H1 (cell line): ENCODE data around the gene COX10. TPM values are rescaled to one million over a fixed set of nuclear protein-coding genes. Genes with fewer than 3 reads are reported as not detected.
"Not testable (repeated sequence)": the region's sequence is repeated elsewhere in the genome, so short reads cannot be mapped to it uniquely, and the experiment has no call there.

Experiments
- CTCF ChIA-PET: fragments of 300-600 bp; sonication (Branson Sonifier 250); formaldehyde crosslinking; loops from one replicate; lab custom pipeline; 2021; ENCODE audit not compliant: partially characterized antibody; lab: Charles Lee
- POLR2A ChIA-PET: fragments of 300-600 bp; sonication (Branson Sonifier 250); formaldehyde crosslinking; loops from one replicate; lab custom pipeline; 2021; ENCODE audit warnings: inconsistent platforms; ENCODE audit not compliant: partially characterized antibody; lab: Charles Lee
- DNase-seq, 2 experiments: peaks; one replicate each; pipeline versions ENCODE4 v3.0.0 to v3.0.0-alpha.2; 2010 to 2022; ENCODE audit warnings: low spot score in 2 of 2, low read depth in 1 of 2, mixed read lengths in 1 of 2
- FAIRE-seq: peaks from 2 replicates; lab custom pipeline; 2011; peaks lifted over from hg19 to GRCh38; lab: Jason Lieb, UNC
- H2AFZ ChIP-seq: 2 replicates; pipeline ENCODE4 v1.8.1; 2012; ENCODE audit warnings: low read length, inconsistent platforms
- H2AK5ac ChIP-seq: 2 replicates; pipeline ENCODE4 v1.6.1; 2013; ENCODE audit warnings: low read depth, low read length
- H2BK120ac ChIP-seq: replicated peaks from 2 replicates; pipeline ENCODE3; 2013; ENCODE audit warnings: low read depth, low read length, inconsistent platforms
- H2BK12ac ChIP-seq: 2 replicates; pipeline ENCODE4 v1.6.1; 2013; ENCODE audit warnings: low read depth, low read length
- H2BK15ac ChIP-seq: 2 replicates; pipeline ENCODE4 v1.6.1; 2013; ENCODE audit warnings: low read length
- H2BK20ac ChIP-seq: 2 replicates; pipeline ENCODE4 v1.6.1; 2013; ENCODE audit warnings: low read length
- H2BK5ac ChIP-seq: 2 replicates; pipeline ENCODE4 v1.6.1; 2013; ENCODE audit warnings: low read depth, low read length
- H3K14ac ChIP-seq: 2 replicates; pipeline ENCODE4 v1.6.1; 2013; ENCODE audit warnings: inconsistent platforms; ENCODE audit not compliant: insufficient read length
- H3K18ac ChIP-seq: 2 replicates; pipeline ENCODE4 v1.6.1; 2013; ENCODE audit warnings: low read length; ENCODE audit errors: extremely low read depth
- H3K23ac ChIP-seq: 2 replicates; pipeline ENCODE4 v1.6.1; 2013; ENCODE audit warnings: inconsistent platforms; ENCODE audit not compliant: insufficient read length
- H3K23me2 ChIP-seq: 2 replicates; pipeline ENCODE4 v1.6.1; 2013; ENCODE audit warnings: low read depth, low read length
- H3K27ac ChIP-seq: 2 replicates; pipeline ENCODE4 v1.6.1; 2011; ENCODE audit warnings: low read depth, low read length, inconsistent platforms
- H3K27me3 ChIP-seq, 4 experiments: replicated peaks in 1 of 4; 1 replicate in 1 of 4; 2 replicates in 3 of 4; pipeline versions ENCODE4 v1.6.1 to v1.8.1; 2011 to 2013; ENCODE audit warnings: low read length in 3 of 4, mild to moderate bottlenecking in 3 of 4, inconsistent platforms in 2 of 4, mixed read lengths in 2 of 4, moderate library complexity in 1 of 4; ENCODE audit not compliant: control insufficient read depth in 3 of 4, insufficient read depth in 3 of 4; ENCODE audit errors: extremely low read depth in 1 of 4
- H3K36me3 ChIP-seq, 4 experiments: 2 replicates each; pipeline versions ENCODE4 v1.6.1 to v1.8.1; 2011 to 2013; ENCODE audit warnings: mild to moderate bottlenecking in 4 of 4, low read length in 3 of 4, moderate library complexity in 2 of 4, control low read depth in 1 of 4, inconsistent platforms in 1 of 4; ENCODE audit not compliant: insufficient read depth in 4 of 4, control insufficient read depth in 2 of 4
- H3K4ac ChIP-seq: replicated peaks from 2 replicates; pipeline ENCODE3; 2013; ENCODE audit warnings: low read length, low read depth, mixed read lengths, inconsistent platforms; ENCODE audit not compliant: insufficient read length
- H3K4me1 ChIP-seq, 4 experiments: replicated peaks in 1 of 4; 1 replicate in 1 of 4; 2 replicates in 3 of 4; pipeline versions ENCODE4 v1.6.1 to v1.8.1; 2011 to 2013; ENCODE audit warnings: low read length in 3 of 4, inconsistent platforms in 2 of 4, mixed read lengths in 1 of 4; ENCODE audit not compliant: insufficient read depth in 4 of 4, control insufficient read depth in 3 of 4
- H3K4me2 ChIP-seq, 2 experiments: 2 replicates each; pipeline versions ENCODE4 v1.6.1 to v1.8.1; 2011 to 2013; ENCODE audit warnings: low read depth in 2 of 2, low read length in 2 of 2, control low read depth in 1 of 2, inconsistent platforms in 1 of 2, mild to moderate bottlenecking in 1 of 2; ENCODE audit not compliant: insufficient read depth in 1 of 2
- H3K4me3 ChIP-seq, 4 experiments: fragments of 200-600, 300-600 bp in 1 of 4; sonication (generic), shearing (Covaris generic), sonication (Bioruptor Twin) in 1 of 4; 2 replicates each; pipeline versions ENCODE4 v1.5.1 to v1.8.1; 2011 to 2016; ENCODE audit warnings: low read length in 4 of 4, low read depth in 3 of 4, control low read depth in 2 of 4, inconsistent platforms in 2 of 4, mild to moderate bottlenecking in 2 of 4, mixed read lengths in 1 of 4, moderate library complexity in 1 of 4; ENCODE audit not compliant: insufficient read depth in 2 of 4; ENCODE audit errors: extremely low read depth in 1 of 4
- H3K56ac ChIP-seq: replicated peaks from 2 replicates; pipeline ENCODE3; 2013; ENCODE audit warnings: low read depth, mild to moderate bottlenecking, mixed read lengths, low read length, inconsistent platforms; ENCODE audit not compliant: insufficient read length
- H3K79me1 ChIP-seq: 2 replicates; pipeline ENCODE4 v1.6.1; 2013; ENCODE audit warnings: low read depth, low read length, control low read depth
- H3K79me2 ChIP-seq, 2 experiments: 2 replicates each; pipeline versions ENCODE4 v1.6.1 to v1.8.1; 2012 to 2013; ENCODE audit warnings: low read length in 2 of 2, mild to moderate bottlenecking in 2 of 2, inconsistent platforms in 1 of 2; ENCODE audit not compliant: insufficient read depth in 2 of 2, control insufficient read depth in 1 of 2
- H3K9ac ChIP-seq, 4 experiments: replicated peaks in 1 of 4; 1 replicate in 1 of 4; 2 replicates in 3 of 4; pipeline versions ENCODE4 v1.6.1 to v1.8.1; 2011 to 2013; ENCODE audit warnings: low read depth in 3 of 4, low read length in 3 of 4, control low read depth in 2 of 4, mild to moderate bottlenecking in 2 of 4, moderate library complexity in 2 of 4, inconsistent platforms in 1 of 4; ENCODE audit errors: extremely low read depth in 1 of 4
- H3K9me3 ChIP-seq, 2 experiments: 2 replicates each; pipeline versions ENCODE4 v1.6.1 to v1.8.1; 2012 to 2013; ENCODE audit warnings: mild to moderate bottlenecking in 2 of 2, moderate library complexity in 2 of 2, control low read depth in 1 of 2, inconsistent platforms in 1 of 2, low read depth in 1 of 2, low read length in 1 of 2, mixed read lengths in 1 of 2; ENCODE audit not compliant: insufficient read depth in 2 of 2
- H4K20me1 ChIP-seq, 2 experiments: replicated peaks in 1 of 2; 2 replicates each; pipeline versions ENCODE3 to v1.8.1; 2011 to 2013; ENCODE audit warnings: inconsistent platforms in 2 of 2, low read length in 2 of 2, mild to moderate bottlenecking in 1 of 2; ENCODE audit not compliant: insufficient read depth in 2 of 2, control insufficient read depth in 1 of 2
- H4K5ac ChIP-seq: 2 replicates; pipeline ENCODE4 v1.6.1; 2013; ENCODE audit warnings: low read length, low read depth, mixed read lengths, inconsistent platforms; ENCODE audit not compliant: insufficient read length
- H4K8ac ChIP-seq: 2 replicates; pipeline ENCODE4 v1.8.0; 2013; ENCODE audit warnings: mild to moderate bottlenecking, moderate library complexity, low read length, inconsistent platforms; ENCODE audit not compliant: insufficient read depth; ENCODE audit errors: extremely low read depth
- H4K91ac ChIP-seq: replicated peaks from 2 replicates; pipeline ENCODE3; 2013; ENCODE audit warnings: low read length, mixed read lengths, inconsistent platforms; ENCODE audit not compliant: insufficient read length
- WGBS, 2 experiments: shearing (Covaris generic) in 1 of 2; methylation state at CpG; one replicate each; pipeline versions ENCODE4 v1.1.6 to v1.1.7; 2013 to 2015; ENCODE audit warnings: low lambda C conversion rate in 2 of 2, mixed read lengths in 2 of 2, inconsistent platforms in 1 of 2, low coverage in 1 of 2, missing lambda C conversion rate in 1 of 2; ENCODE audit not compliant: insufficient replicate concordance in 2 of 2, insufficient coverage in 1 of 2, insufficient read length in 1 of 2; ENCODE audit errors: extremely low coverage in 1 of 2, missing lambda C conversion rate in 1 of 2; 5-methylcytosine and 5-hydroxymethylcytosine counted together
- polyA plus RNA-seq, 7 experiments: library from polyadenylated mRNA; depleted of rRNA in 3 of 7; stranded (reverse) in 5 of 7; unstranded in 2 of 7; fragments of >200 nt in 5 of 7; fragments of 200-250 nt in 2 of 7; gene quantifications; 1 replicate in 5 of 7; 2 replicates in 1 of 7; 4 replicates in 1 of 7; pipeline versions ENCODE4 v1.2.1 to v1.2.3, GENCODE V29; 2011 to 2013; ENCODE audit warnings: missing spikeins in 2 of 7, mixed read lengths in 2 of 7
- total RNA-seq: library from RNA; stranded (reverse); fragmentation: NEBNext Ultra II Directional; extraction: Animal tissue kit (Norgen Biotek cat#: 25700); gene quantifications from 2 replicates; pipeline ENCODE4 v1.2.1, GENCODE V29; 2021

COX10 gene
- total and polyA plus RNA-seq, 2 of the 8 experiments (the other 6 are each of a cell fraction or from before 2014, with no cell fraction given): 18.0 to 23.0 TPM

GRCh38 chr17:14182084-14182483 lies 112.8 kb downstream of the COX10 start:
- H4K20me1 ChIP-seq, H3K4me2 ChIP-seq, H2AFZ ChIP-seq, H3K18ac ChIP-seq, H3K56ac ChIP-seq, H3K4ac ChIP-seq, H3K79me2 ChIP-seq, H4K8ac ChIP-seq, POLR2A ChIA-PET, H3K4me1 ChIP-seq, H3K36me3 ChIP-seq, H2BK20ac ChIP-seq, H3K4me3 ChIP-seq, FAIRE-seq, H2BK120ac ChIP-seq, H3K9me3 ChIP-seq, H3K27me3 ChIP-seq, H4K91ac ChIP-seq, H3K9ac ChIP-seq, H3K79me1 ChIP-seq, H3K14ac ChIP-seq, H2AK5ac ChIP-seq, H3K23me2 ChIP-seq, H2BK15ac ChIP-seq, H3K27ac ChIP-seq, H4K5ac ChIP-seq, H3K23ac ChIP-seq, H2BK5ac ChIP-seq, H2BK12ac ChIP-seq, DNase-seq, CTCF ChIA-PET: not testable (repeated sequence)
- 94% methylated on average over 6 of the region's 6 CpGs; no CpG with 5 or more reads in 1 of the 2 experiments for WGBS, 2 experiments

DNA sequence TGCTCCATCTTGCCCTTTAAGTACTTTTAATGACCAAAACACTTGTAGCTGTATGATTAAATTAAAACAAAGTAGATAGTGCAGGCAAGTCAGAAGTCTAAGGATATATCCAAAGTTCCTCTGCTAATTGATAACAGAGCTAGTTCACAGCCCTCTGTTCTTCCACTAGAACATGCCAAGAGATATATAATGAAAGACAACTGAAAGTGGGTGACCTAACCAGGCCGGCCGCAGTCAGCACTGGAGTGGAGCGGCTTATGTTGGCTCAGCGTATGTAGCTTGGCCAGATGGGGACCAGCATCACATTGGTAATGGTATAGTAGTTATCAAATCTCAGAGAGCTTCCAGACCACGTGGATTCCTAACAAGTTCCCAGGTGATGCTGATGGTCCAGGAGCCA lies 115.2 kb downstream of the COX10 start:
- H2BK5ac ChIP-seq, H2BK120ac ChIP-seq, H3K27ac ChIP-seq, H3K9ac ChIP-seq, H3K27me3 ChIP-seq, FAIRE-seq, DNase-seq, H4K5ac ChIP-seq, CTCF ChIA-PET, H3K79me1 ChIP-seq, H3K9me3 ChIP-seq, H3K79me2 ChIP-seq, H4K20me1 ChIP-seq, H3K23me2 ChIP-seq, H2BK15ac ChIP-seq, H2AK5ac ChIP-seq, H2BK20ac ChIP-seq, H3K23ac ChIP-seq, POLR2A ChIA-PET, H3K4me2 ChIP-seq, H3K4me3 ChIP-seq, H4K91ac ChIP-seq, H3K36me3 ChIP-seq, H3K4ac ChIP-seq, H4K8ac ChIP-seq, H3K56ac ChIP-seq, H2AFZ ChIP-seq, H3K18ac ChIP-seq, H3K4me1 ChIP-seq, H2BK12ac ChIP-seq, H3K14ac ChIP-seq: not testable (repeated sequence)
- whole genome bisulfite sequencing, 2 experiments: 100% methylated on average over 3 of the region's 5 CpGs; no CpG with 5 or more reads in 1 of the 2 experiments
